Mammary epithelial cell (primary cell): Measurements from ENCODE around the gene NEDD8.

ENCODE experiments used
- CTCF ChIP-seq, 2 donors: IDR thresholded peaks in 1 of 2; conservative IDR thresholded peaks in 1 of 2; 2 replicates each; pipeline ENCODE4 v1.5.1; 2011 to 2012; ENCODE audit warnings: inconsistent platforms in 2 of 2, low read length in 2 of 2, mild to moderate bottlenecking in 2 of 2, control low read depth in 1 of 2, low read depth in 1 of 2; ENCODE audit not compliant: insufficient read depth in 1 of 2; ENCODE audit errors: extremely low read depth in 1 of 2
- EZH2 ChIP-seq: IDR thresholded peaks from 2 replicates; pipeline ENCODE4 v1.6.1; 2012; ENCODE audit warnings: low read length, inconsistent platforms, borderline replicate concordance

GRCh38 chr14:24254630-24255392, 22.6 kb upstream of the NEDD8 start:
- TF ChIP-seq CTCF (conservative IDR thresholded peaks at IDR 0.05 in 1 of 2, IDR thresholded peaks at IDR 0.05 in 1 of 2; ENCODE audit: extremely low read depth in 1 of 2, insufficient read depth in 1 of 2, low read depth in 1 of 2, low read length in 2 of 2) (no peak), EZH2 (no peak)
